Activated naive CD4-positive, alpha-beta T cell treated with anti-CD3 and anti-CD28 coated beads, Interleukin-2, amount 50 U/mL, for 72 hours (primary cell): Measurements from ENCODE around the gene ADNP. TPM values are rescaled to one million over a fixed set of nuclear protein-coding genes. Genes with fewer than 3 reads are reported as not detected.
"Not testable (repeated sequence)": the region's sequence is repeated elsewhere in the genome, so short reads cannot be mapped to it uniquely, and the experiment has no call there.

ENCODE experiments used
- ATAC-seq, 2 donors: fragments of 150-1000 bp; cut with Tn5 transposase; 2 replicates each; pipeline ENCODE4 v1.10.0; 2021; ENCODE audit warnings: mild to moderate bottlenecking in 2 of 2, moderate library complexity in 2 of 2
- DNase-seq, 2 donors: peaks; one replicate each; pipeline ENCODE4 v3.0.0; 2021 to 2022; ENCODE audit warnings: low spot score in 2 of 2
- H3K27ac Mint-ChIP-seq, 2 donors: one replicate each; pipeline ENCODE4 v1.8.0; 2022; ENCODE audit warnings: mild to moderate bottlenecking in 2 of 2, mixed read lengths in 2 of 2
- H3K36me3 Mint-ChIP-seq, 2 donors: one replicate each; pipeline ENCODE4 v1.8.0; 2022; ENCODE audit warnings: mixed read lengths in 2 of 2
- H3K9me3 Mint-ChIP-seq, 2 donors: one replicate each; pipeline ENCODE4 v1.8.0; 2022; ENCODE audit warnings: mixed read lengths in 2 of 2
- total RNA-seq, 2 donors: library from RNA; stranded (reverse); gene quantifications; one replicate each; pipeline ENCODE4 v1.2.3, GENCODE V29; 2022

Gene ADNP
- total RNA-seq, 2 donors from 2014 or later = 65.1 to 70.7 TPM

DNA sequence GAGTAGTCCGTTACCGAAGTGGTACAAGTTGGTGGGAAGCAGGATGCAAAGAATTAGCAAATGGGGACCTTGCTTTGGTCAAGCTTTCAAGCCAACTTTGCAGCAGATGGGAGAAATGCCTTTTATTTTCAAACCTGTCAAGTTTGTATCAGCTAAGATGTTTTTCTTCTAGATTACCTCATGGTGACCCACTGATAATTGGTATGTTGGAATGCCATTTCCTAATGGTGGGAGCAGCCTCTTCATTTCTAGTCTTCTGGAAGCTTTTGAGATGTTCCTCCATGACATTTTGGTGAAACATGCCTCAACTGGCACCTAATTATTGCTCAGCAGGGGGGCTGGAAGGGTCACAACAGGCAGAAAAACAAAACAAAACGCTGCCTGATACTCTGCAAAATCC lies 43.7 kb downstream of the ADNP start:
- peaks cover 12 to 18% of the 10 kb centered on the region in 2 donors for H3K36me3 Mint-ChIP-seq

GRCh38 chr20:50886184-50886790 lies 45.0 kb downstream of the ADNP start:
- ATAC-seq (peak in 1 of 2 donors; percentile 9), DNase-seq (no peak)
- Mint-ChIP-seq H3K27ac (no peak overlapping the region), H3K36me3 (peaks cover 0 to 6% of the 10 kb centered on the region in 2 donors), H3K9me3 (no peaks in the 10 kb centered on the region)

More for the DNA sequence above, 43.7 kb downstream of the ADNP start:
- ATAC-seq (no peak), DNase-seq (no peak)
- no peaks in the 10 kb centered on the region for H3K9me3 Mint-ChIP-seq
- H3K27ac Mint-ChIP-seq = peak overlapping the region in 1 of 2 donors; percentile 32

DNA sequence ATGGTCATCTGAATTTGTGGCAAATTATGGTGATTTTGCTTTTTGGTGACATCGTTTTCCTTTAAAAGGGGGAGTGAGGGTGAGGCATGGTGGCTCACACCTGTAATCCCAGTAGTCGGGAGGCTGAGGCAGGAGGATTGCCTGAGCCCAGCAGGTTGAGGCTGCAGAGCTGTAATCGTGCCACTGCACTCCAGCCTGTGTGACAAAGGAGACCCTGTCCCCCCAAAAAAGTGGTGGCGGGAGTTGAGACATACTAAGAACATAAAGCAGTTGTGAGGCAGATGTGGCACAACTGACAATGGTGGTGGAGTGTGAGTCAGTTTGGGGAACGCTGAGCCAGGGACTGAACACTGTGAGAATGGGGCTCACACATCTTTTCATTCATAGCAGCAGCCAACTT lies 45.5 kb downstream of the ADNP start:
- DNase-seq (no peak), ATAC-seq (peak; percentile 6 to 22)
- Mint-ChIP-seq H3K9me3 (no peaks in the 10 kb centered on the region), H3K36me3 (peaks cover 0 to 6% of the 10 kb centered on the region in 2 donors), H3K27ac (no peak overlapping the region)

GRCh38 chr20:50885068-50885467 lies 46.2 kb downstream of the ADNP start:
- Mint-ChIP-seq H3K27ac (no peak overlapping the region), H3K9me3 (no peaks in the 10 kb centered on the region), H3K36me3 (peaks cover 0 to 6% of the 10 kb centered on the region in 2 donors)
- DNase-seq (no peak), ATAC-seq (no peak)

DNA sequence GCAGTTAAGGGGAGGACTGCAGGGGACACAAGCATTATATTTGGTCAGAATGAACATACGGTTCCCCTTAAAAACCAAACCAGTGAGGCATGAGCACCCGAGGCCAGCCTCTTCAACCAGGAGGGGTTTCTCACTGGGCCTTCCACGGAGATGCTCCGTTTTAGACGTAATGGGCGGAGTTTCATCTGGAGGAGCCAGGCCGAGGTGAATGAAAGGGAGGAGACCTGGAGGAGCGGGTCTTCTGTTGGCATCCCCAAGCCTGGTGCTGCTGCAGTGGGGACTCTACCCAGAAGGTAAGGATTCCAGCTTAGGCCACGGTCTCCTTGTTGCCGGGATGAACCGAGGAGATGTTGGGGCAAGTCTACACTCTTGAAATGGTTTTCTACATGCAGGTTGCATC lies 47.4 kb downstream of the ADNP start:
- H3K27ac Mint-ChIP-seq = no peak overlapping the region
- H3K36me3 Mint-ChIP-seq = peaks cover 0 to 2% of the 10 kb centered on the region in 2 donors
- ATAC-seq (no peak), DNase-seq (no peak)
- no peaks in the 10 kb centered on the region for H3K9me3 Mint-ChIP-seq

DNA sequence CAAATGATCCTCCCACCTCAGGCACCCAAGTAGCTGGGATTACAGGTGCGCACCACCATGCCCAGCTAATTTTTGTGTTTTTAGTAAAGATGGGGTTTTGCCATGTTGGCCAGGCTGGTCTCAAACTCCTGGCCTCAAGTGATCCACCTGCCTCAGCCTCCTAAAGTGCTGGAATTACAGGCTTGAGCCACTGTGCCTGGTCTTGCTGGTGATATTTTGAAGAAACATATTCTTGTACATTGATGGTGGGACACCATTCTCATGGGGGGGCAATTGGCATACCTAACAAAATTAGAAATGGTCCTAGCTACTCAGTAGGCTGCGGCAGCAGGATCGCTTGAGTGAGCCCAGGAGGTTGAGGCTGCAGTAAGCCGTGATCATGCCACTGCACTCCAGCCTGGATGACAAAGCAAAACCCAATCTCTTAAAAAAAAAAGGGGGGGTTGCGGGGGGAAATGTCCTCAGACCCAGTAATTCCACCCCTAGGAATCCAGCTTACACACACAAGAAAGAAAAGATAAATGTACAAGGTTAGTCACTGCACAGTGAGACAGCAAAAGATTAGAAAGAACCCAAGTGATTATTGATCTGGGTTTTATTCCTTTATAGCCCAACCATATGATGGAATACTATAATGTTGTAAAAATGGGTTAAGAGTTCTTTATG lies 49.3 kb downstream of the ADNP start:
- H3K36me3 Mint-ChIP-seq, ATAC-seq, DNase-seq, H3K9me3 Mint-ChIP-seq, H3K27ac Mint-ChIP-seq: not testable (repeated sequence)

DNA sequence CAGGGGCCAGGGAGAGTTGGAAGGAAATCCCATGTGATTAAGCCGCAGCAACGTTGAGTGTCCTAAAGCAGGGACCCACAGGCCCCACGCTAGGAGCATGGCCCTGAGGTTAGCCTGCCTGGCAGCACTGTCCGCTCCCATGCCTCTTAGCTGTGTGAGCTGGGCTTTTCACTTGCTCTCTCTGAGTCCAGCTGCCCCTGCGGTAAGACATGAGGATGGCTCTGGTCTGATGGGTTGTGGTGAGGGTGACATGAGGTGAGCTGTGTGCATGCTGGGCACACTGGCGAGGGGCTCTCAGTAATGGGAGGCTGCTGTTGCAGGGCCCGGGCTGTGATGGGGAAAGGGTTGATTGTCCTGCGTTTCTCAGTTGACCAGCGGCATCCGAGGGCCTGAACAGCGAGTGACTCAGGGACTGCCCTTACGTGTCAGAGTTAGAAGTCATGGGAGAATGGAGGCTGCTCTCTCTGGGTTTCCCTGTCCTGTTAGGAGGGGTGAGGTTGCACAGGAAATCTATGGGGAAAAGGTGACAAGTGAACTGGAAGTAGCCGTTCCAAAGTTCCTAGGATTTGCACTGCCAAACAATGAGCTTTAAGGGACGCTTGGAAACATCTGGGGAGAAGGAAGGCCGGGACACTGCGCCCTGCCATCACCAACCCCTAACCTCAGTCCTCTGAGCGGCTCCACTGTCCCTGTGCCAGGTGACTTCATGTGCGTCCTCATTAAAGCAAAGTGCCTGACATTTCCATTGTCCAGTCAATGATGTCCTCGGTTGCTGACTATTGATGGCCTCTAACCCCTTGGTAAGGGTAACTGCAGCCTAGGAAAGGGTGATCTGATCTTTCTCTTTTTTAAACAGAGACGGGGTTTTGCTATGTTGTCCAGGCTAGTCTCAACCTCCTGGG lies 51.3 kb downstream of the ADNP start:
- Mint-ChIP-seq H3K9me3 (no peaks in the 10 kb centered on the region), H3K27ac (peak overlapping the region; percentile 52 to 83), H3K36me3 (no peaks in the 10 kb centered on the region)
- no peak for DNase-seq
- no peak for ATAC-seq

GRCh38 chr20:50877232-50877743 lies 53.9 kb downstream of the ADNP start:
- no peak for ATAC-seq
- Mint-ChIP-seq H3K36me3 (no peaks in the 10 kb centered on the region), H3K27ac (peak overlapping the region in 1 of 2 donors; percentile 74)

DNA sequence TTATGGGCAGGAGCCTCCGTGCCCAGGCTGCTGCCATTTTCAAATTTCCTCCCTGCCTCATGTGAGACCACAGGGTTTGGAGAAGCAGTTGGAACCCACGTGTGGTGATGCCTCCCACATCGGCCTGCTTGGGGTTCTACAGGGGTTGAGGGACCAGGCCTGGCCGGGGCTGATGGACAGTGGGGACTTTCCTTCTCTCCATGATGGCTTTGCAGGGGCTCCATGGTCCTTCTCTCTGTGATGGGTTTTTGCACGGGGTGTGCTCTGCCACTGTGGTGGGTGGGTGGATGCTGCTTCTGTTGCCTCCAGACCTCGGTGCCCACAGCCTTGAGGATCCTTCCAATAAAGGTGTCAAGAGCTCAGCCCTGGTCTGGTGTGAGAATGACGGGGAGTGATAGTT lies 54.4 kb downstream of the ADNP start:
- no peak for DNase-seq
- Mint-ChIP-seq H3K27ac (no peak overlapping the region), H3K36me3 (no peaks in the 10 kb centered on the region), H3K9me3 (no peaks in the 10 kb centered on the region)
- no peak for ATAC-seq

More at GRCh38 chr20:50877232-50877743, 53.9 kb downstream of the ADNP start:
- no peak for DNase-seq
- H3K9me3 Mint-ChIP-seq = no peaks in the 10 kb centered on the region

GRCh38 chr20:50876063-50876685 lies 55.1 kb downstream of the ADNP start:
- Mint-ChIP-seq H3K27ac (peak overlapping the region in 1 of 2 donors; percentile 74), H3K9me3 (no peaks in the 10 kb centered on the region), H3K36me3 (no peaks in the 10 kb centered on the region)
- no peak for DNase-seq
- no peak for ATAC-seq

GRCh38 chr20:50874758-50875665 lies 56.2 kb downstream of the ADNP start:
- Mint-ChIP-seq H3K9me3 (no peaks in the 10 kb centered on the region), H3K27ac (peak overlapping the region in 1 of 2 donors; percentile 77), H3K36me3 (no peaks in the 10 kb centered on the region)
- no peak for DNase-seq
- ATAC-seq = no peak

GRCh38 chr20:50874111-50874757 lies 57.0 kb downstream of the ADNP start:
- H3K27ac Mint-ChIP-seq = peak overlapping the region in 1 of 2 donors; percentile 77
- no peaks in the 10 kb centered on the region for H3K36me3 Mint-ChIP-seq
- no peaks in the 10 kb centered on the region for H3K9me3 Mint-ChIP-seq
- peak in 1 of 2 donors; percentile 18 for ATAC-seq
- DNase-seq = no peak

DNA sequence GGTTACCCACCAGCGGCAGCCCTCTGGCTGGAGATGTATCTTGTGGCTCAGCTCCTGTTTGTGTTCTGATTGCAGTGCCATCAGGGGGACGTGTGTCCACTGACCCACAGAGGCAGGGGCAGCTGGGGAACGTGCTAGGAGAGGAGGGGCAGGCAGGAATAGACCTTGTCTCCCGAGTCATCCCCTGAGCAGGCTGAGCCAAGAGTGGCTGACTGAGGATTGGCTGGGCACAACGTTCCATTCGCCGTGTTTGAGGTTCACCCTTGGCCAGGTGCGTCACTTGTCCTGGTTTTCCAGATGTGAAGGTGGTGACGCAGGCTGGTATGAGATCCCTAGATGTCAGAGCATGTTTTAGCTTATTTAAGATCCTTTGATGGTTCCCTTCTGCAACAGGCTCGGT lies 57.7 kb downstream of the ADNP start:
- Mint-ChIP-seq H3K27ac (peak overlapping the region; percentile 60 to 77), H3K36me3 (no peaks in the 10 kb centered on the region), H3K9me3 (no peaks in the 10 kb centered on the region)
- ATAC-seq (no peak), DNase-seq (no peak)

- no peak for DNase-seq
- H3K9me3 Mint-ChIP-seq = no peaks in the 10 kb centered on the region
- ATAC-seq = no peak
- H3K27ac Mint-ChIP-seq = peak overlapping the region; percentile 74 to 77
- no peaks in the 10 kb centered on the region for H3K36me3 Mint-ChIP-seq
Measured at GRCh38 chr20:50872560-50873425, 58.4 kb downstream of the ADNP start.
